CD4-positive, alpha-beta T cell treated with Interleukin-17A for 4 hours (primary cell): Measurements from ENCODE around the gene CADM3.
A peak's percentile ranks its signal among the peaks of the same experiment; 100 is the strongest.

Experiments
- DNase-seq: peaks from one replicate; pipeline ENCODE4 v3.0.0-alpha.2; 2020; ENCODE audit warnings: mixed read lengths

Gene CADM3

DNA sequence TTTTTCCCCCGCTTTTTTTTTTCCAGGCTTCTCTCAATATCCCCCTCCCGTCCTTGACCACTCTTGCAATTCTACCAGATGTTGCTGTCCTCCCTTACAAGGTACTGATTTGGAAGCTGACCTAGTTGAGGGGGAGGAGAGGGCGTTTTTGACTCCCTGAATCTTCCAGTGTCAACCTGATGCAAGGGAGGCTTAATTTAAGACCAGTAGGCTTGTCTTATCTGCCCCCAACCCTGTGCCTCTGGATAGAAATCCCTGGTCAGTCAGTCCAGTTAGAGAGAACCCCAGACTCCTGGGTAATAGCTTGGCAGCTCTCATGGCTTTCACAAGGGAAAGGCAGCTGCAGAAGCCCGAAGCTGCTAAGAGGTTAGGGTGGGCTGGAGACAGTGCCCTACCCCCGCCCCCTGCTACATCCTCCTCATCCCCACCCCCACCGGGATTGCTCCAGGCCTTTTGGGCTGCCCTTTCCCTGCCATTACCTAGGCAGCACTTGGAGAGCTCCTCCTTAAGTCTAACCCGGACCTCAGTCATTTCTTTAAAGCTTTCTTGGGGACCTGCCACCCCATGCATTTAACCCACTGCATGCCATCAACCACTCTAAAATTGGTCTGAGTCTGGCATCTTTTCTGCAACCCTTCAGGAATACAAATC, 36.9 kb downstream of the CADM3 start:
- DNase-seq: no peak

DNA sequence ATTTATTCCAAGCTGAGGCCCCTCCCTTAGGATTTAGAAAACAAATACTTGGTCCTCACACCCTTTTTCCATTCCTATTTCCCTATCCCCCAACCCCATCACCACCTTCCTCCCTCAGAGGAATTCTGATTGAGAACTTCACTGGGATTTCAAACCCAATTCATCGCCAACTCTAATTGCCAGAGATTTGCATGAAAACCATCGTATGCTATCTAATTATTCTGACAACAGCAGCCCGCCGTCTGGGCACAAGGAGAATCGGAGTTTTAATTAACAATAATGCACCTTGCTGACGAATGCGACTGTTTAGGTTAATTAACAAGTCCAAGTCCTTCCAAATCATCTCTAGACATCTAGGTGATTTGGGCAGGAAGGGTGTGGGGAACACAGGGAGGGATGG, 37.6 kb downstream of the CADM3 start:
- DNase-seq: no peak

DNA sequence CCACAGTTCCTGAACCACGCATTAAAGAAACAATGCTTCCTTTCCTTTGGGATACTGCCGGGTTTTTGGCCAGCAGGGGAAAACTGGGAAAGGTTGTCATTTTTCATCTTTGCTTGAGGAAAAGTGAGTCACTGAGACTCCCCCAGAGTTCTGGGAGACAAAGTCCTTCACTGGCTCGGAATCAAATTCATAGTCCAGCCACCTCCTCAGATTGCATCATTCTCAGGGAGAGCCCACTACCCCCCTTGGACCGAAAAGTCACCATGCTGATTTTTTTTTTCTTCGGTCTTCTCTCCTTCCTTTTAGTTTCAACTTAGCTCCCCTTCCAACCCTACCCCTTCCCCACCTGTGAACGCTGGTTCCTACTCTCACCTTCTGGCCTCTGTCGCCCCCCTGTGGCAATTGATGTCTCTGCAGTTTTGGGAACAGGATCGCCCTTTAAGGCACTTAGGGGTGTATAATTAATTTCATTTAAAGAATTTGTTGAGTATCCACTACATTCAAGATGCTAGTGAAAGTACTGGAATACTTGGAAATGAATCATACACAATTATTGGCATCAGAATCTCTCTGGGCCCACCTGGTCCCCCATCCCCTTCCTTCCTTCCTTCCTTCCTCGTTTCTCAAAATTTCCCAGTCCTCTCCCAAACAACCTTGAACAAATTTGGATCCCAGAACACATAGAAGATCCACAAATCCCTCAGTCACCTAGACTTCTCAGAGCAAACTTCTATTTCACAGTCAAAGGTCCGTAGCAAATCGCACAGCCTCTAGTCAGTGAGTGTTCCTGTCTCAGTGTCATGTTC, 40.1 kb downstream of the CADM3 start:
- peak; percentile 40 for DNase-seq

DNA sequence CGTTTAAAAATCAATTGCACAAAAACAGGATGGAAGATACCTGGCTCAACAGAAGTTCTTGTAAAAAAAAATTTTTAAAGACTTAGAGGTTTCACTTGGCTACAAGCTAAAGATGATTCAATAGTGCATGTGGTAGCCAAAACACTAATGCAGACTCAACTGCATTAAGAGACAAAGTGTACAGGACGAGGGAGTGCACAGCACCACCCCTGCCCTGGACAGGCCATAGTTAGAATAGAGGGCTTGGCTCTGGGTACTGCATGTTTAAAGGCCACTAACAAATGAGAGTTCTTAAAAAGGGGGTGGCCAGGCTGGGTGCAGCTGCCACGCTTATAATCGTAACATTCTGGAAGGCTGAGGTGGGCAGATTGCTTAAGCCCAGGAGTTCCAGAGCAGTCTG, 41.2 kb downstream of the CADM3 start:
- no peak for DNase-seq

DNA sequence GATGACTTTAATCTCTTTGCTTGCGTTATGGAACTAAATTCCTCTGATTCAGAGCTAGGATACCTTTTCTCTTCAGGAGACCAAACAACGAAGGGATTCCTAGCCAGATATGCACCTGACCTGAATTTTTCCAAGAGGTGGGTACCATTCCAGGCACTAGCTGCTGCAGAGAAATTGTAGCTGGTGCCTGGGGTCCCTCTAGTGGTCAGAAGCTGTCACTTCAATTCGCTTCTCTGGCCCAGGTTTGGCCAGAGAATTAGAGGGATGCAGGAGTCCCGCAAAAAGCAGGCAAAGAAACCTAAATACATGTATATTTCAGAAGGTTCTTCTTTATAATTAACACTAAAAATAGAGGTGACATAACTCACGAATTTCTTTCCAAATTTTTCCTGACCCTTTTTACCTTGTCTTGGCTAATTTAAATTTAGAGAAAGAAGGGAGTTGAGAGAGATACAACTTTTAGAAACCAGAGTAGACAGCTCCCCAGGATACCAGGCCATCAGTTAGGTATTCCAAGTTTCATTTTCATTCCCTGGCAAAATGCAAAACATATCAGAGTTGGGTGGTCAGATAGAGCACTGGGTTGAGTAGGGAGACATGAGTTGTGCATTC, 42.8 kb downstream of the CADM3 start:
- DNase-seq: peak; percentile 43

DNA sequence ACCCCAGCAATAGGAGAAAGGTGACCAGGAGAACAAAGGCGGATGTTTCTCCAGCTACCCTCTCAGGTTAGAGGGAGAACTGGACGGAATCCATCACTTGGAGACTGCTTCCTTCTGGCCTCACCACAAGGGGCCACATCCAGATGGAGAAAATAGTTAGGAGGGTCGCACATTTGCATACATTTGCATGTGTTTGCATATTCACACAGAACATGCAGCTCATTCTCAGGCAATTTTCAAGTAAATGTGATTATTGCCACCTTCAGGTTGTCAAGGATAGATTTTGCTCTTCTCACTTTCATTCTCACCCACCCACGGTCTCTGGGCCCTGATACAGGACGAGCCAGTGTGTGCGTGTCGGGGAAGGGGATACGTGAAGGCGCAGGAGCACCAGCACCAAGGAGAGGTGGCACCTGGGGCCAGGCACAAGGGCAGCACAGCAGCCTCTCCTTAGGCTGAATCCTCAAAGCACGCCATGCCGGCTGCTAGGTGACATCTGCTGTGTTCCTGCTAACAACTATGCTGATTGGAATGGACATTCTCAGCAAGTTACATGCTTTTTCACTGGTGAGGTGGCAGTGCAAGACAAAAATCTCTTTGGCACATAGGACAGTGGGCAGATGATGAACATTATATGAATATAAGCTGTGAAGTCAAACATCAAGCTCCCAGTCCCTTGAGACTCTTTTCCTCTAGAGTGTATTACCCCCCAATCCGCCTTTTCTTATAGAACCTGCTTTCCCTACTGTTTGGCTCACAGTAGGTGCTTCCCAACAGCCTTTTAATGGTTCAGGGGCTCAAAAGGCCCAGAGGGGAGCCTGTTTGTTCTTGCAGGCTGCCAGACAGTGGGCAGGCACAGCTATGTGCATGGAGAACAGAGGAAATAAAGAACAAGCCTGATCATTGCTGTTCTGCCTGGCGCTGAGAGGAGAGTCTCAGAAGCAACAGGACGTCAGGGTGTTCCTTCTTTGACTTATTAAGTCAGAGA, 47.5 kb downstream of the CADM3 start:
- DNase-seq: no peak

DNA sequence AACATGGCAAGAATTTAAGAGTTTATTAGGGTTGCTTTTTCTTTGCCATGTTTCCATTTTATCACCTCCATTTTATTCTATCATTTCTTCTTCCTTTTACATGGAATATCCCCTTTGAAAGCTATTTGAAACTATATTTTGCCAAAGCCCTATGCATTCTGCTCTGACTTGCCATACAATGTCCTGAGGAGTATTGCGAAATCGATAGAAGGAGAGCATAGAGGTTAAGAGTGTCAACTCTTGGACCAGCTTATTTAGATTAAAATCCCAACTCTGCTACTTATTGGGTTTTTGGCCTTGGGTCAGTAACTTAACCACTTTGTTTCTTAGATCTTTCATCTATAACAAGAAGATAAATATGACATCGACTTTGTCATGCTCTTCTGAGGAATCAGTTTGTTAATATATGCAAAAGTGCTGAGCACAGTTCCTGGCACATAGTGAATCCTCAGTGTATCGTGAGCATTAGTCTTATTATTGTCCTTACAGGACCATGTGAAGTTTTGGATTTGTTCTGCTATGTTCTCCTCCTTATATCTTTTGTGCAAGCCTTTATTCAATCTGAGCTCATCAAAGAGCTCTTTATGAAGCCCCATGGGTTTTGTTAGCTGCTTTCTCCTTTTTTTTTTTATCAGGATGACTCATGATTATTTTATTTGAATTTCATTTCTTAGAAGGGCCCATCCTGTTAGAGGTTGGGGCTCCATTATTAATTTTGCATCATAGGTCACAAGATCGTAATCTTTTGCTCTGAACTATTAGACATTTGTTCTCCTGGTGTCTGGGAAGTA, 50.9 kb downstream of the CADM3 start:
- no peak for DNase-seq

DNA sequence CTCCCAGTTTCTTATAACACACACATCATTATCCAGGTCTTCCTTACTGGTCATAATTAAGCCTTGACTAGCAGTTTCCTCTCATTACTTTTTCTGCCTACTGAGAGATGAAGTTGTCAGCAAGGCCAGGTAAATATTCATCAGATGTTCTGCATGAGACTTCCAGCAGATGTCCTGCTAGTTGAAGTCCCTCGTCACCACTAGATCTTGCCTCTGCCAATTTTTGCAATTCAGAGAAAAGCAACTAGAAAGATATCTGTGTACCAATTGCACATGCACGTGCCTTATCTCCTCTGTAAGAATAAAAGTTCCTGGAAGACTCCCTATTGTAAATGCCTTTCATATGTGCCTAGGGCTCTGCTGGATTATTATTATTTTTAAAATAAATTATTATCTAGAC, 51.6 kb downstream of the CADM3 start:
- no peak for DNase-seq

DNA sequence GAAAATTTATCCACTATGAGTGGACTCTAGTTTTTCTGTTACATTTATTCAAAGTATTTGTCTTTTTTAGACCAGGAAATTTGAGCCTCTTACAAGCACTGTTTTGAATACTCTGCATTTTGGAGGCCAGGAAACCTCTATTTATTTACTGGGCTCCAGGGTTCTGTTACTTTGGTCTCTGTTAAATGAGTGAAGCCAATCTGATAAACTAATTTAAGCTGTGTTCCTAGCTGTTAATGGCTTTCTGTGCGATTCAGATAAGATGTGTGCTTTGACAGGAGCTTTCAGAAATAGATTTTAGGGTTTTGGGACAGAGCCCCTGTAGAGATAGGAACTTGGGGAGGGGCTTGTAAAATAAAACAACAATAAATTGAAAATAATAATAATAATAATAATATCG, 57.1 kb downstream of the CADM3 start:
- no peak for DNase-seq

DNA sequence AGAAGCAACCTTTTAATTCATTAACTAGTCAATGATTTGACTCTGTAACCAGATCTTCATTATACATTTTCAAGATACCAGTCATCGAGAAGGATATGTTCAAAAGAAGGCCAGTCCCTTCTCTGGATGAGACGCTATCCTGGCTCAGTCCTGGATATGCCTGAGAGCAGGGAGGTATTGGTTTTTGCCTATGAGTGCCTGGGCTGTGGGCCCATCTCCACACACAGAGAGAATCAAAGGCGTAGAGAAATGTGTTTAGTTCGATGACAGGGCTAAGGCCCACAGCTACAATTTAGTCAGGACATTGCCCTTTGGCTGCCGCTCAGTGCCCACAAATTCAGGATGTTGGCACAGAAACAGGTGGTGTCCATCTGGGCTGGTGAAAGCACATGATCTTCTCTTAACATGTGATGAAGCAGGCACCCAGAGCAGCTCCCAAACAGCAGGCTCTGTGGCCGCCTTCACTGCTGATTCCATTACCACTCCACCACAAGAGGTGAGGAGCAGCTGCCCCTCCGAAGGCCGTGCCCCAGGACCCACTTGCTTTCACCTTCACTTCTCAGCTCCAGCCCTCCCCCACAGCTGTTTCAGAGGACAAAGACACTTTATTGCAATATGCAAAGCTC, 58.0 kb downstream of the CADM3 start:
- DNase-seq: no peak

DNA sequence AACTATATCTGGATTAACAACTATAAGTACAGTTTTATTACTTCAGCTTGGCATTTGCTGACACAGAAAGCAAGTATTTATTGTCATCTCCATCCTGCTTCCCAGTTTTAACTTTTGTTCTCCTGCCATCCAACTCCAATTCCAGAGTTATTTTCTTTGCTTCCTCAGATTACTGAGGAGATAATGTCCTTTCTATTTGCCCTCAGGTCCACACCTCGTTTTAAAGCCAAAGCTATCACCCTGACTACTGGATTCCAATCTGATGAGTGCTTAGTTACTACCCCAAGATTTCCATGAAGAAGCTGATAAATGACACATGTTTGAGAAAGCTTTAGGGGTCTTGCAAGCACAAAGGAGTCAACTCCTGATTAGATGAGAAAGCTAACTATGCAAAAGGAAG, 58.5 kb downstream of the CADM3 start:
- no peak for DNase-seq

DNA sequence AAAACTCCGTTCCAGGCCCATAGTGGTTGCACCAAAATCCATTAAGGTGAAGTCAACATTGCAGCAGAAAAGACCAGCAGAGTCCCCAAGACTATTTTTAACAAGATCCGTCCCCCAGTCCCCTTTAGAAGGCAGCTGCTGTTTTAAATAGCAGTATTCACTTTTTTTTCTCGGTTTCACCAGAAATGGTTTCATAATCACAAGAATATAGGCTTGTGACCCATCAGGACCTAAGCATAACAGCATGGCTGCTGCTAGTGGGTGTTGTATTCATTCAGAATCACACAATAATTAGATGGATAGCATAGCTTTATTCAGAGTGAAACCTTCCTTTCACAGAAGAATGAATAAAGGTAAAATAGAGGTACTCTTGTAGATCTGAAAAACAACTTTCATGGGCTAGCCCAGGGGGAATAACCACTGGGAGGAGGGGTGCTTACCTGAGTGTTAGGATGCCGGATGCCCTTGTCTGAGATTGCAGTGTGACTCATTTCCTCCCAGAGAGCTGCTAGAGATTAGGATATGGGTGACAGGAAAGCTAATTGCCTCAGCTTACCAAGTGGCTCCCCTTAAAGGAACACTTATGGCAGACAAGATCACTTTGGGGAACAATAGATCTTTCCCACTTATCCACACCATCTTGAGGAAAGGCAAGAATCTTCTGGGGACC, 68.3 kb downstream of the CADM3 start:
- DNase-seq: no peak

DNA sequence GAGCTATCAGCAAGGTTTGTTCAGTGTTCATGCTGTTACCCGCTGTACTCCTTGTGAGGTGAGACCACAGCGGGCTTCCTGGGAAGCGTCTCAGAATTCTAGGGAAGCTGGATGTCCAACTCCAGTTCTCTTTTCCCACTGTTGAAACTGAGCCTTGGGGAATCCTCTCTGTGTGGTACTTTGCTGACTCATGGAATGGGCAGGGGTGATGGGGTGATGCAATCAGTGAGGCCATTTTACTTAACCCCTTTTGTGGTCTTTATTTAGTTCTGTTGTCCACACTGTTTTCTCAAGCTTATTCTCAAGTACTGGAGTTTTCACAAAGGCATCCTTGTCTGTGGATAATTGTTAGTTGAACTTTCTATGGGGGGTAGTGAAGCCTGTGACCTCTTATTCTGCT, 75.9 kb downstream of the CADM3 start:
- no peak for DNase-seq

DNA sequence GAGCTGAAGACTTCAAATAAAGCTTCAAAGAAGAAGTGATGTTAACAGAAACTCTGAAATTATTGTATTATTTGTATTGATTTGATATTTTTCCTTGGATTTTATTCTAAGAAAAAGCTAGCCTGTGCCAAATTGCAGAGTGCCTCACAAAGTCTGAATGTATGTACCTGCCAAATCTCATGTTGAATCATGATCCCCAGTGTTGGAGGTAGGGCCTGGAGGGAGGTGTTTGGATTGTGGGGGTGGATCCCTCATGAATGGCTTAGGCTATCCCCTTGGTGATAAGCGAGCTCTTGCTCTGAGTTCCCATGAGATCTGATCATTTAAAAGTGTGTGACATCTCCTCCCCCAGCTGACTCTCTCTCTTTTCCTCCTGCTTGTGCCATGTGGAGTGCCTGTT, 76.9 kb downstream of the CADM3 start:
- no peak for DNase-seq

DNA sequence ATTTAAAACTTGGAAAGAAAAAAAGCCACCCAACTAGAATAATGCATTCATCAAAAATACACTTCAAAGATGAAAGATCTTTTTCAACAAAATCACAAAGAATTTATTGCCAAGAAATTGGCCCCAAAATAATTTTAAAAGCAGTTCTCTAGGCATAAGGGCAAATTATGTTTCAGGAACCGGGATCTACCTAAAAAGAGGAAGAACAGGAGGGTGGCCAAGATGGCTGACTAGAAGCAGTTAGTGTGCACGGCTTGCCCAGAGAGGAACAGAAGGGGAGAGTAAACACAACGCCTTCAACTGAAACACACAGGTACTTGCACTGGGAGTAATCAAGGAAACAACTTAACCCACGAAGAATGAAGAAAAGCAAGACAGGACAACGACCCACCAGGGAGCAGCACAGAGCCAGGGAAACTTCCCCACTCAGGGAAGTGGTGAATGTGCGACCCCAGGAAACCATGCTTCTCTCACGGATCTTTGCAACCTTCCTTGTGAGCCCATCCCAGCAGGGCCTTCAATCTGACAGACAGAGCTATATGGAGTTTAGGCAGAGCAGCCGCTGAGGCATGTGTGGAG, 79.3 kb downstream of the CADM3 start:
- no peak for DNase-seq
